ENCODE measurements around the gene ATP6V0C.

The ATP6V0C gene

GRCh38 chr16:2507052-2507659 lies 6.6 kb upstream of the ATP6V0C start:
- peaks cover 23% of the 10 kb centered on the region for H3K4me1 ChIP-seq (ENCODE audit: insufficient read depth, low read length, severe bottlenecking)
- H3K27me3 ChIP-seq (ENCODE audit: insufficient read depth, low read length) = no peaks in the 10 kb centered on the region
- H3K36me3 ChIP-seq (ENCODE audit: insufficient read depth, low read length) = no peaks in the 10 kb centered on the region
- no peak overlapping the region for H3K4me3 ChIP-seq (ENCODE audit: low read depth, low read length, poor library complexity, severe bottlenecking)
- H3K27ac ChIP-seq (ENCODE audit: low read depth, low read length, poor library complexity, severe bottlenecking) = no peak overlapping the region
- H2AFZ ChIP-seq (ENCODE audit: low read length) = no peak overlapping the region
- no peaks in the 10 kb centered on the region for H3K9me2 ChIP-seq (ENCODE audit: low read depth, low read length)
- TF ChIP-seq CTCF (IDR thresholded peaks at IDR 0.05; ENCODE audit: low read length) = no peak
- no peak for TF ChIP-seq EZH2 (IDR thresholded peaks at IDR 0.05; ENCODE audit: borderline replicate concordance, low read length)
- no peaks in the 10 kb centered on the region for H4K20me1 ChIP-seq (ENCODE audit: insufficient read depth, low read length)
- H3K4me2 ChIP-seq (ENCODE audit: low read length) = no peak overlapping the region
- H3F3A ChIP-seq (ENCODE audit: insufficient read depth, low read length) = no peaks in the 10 kb centered on the region
- no peak overlapping the region for H3K9ac ChIP-seq (ENCODE audit: low read length)
- no peaks in the 10 kb centered on the region for H3K9me3 ChIP-seq (ENCODE audit: low read length)
- no peaks in the 10 kb centered on the region for H3K79me2 ChIP-seq (ENCODE audit: insufficient read depth, low read length)

GRCh38 chr16:2507665-2508064 lies 6.1 kb upstream of the ATP6V0C start:
- TF ChIP-seq EZH2 (IDR thresholded peaks at IDR 0.05; ENCODE audit: borderline replicate concordance, low read length) (no peak), CTCF (IDR thresholded peaks at IDR 0.05; ENCODE audit: low read length) (no peak)
- Histone ChIP-seq H3K79me2 (ENCODE audit: insufficient read depth, low read length) (no peaks in the 10 kb centered on the region), H3K4me1 (ENCODE audit: insufficient read depth, low read length, severe bottlenecking) (peaks cover 24% of the 10 kb centered on the region), H3K4me3 (ENCODE audit: low read depth, low read length, poor library complexity, severe bottlenecking) (no peak overlapping the region), H3K9me2 (ENCODE audit: low read depth, low read length) (no peaks in the 10 kb centered on the region), H3K36me3 (ENCODE audit: insufficient read depth, low read length) (no peaks in the 10 kb centered on the region), H2AFZ (ENCODE audit: low read length) (no peak overlapping the region), H3K9me3 (ENCODE audit: low read length) (no peaks in the 10 kb centered on the region), H4K20me1 (ENCODE audit: insufficient read depth, low read length) (no peaks in the 10 kb centered on the region), H3K27ac (ENCODE audit: low read depth, low read length, poor library complexity, severe bottlenecking) (no peak overlapping the region), H3K4me2 (ENCODE audit: low read length) (no peak overlapping the region), H3F3A (ENCODE audit: insufficient read depth, low read length) (no peaks in the 10 kb centered on the region), H3K9ac (ENCODE audit: low read length) (no peak overlapping the region), H3K27me3 (ENCODE audit: insufficient read depth, low read length) (no peaks in the 10 kb centered on the region)

GRCh38 chr16:2508722-2509400 lies 4.9 kb upstream of the ATP6V0C start:
- Histone ChIP-seq H3K27ac (ENCODE audit: low read depth, low read length, poor library complexity, severe bottlenecking) (no peak overlapping the region), H3K9ac (ENCODE audit: low read length) (no peak overlapping the region), H4K20me1 (ENCODE audit: insufficient read depth, low read length) (no peaks in the 10 kb centered on the region), H3K36me3 (ENCODE audit: insufficient read depth, low read length) (no peaks in the 10 kb centered on the region), H2AFZ (ENCODE audit: low read length) (no peak overlapping the region), H3K79me2 (ENCODE audit: insufficient read depth, low read length) (no peaks in the 10 kb centered on the region), H3K4me2 (ENCODE audit: low read length) (no peak overlapping the region), H3K9me3 (ENCODE audit: low read length) (no peaks in the 10 kb centered on the region), H3K4me1 (ENCODE audit: insufficient read depth, low read length, severe bottlenecking) (peaks cover 29% of the 10 kb centered on the region), H3K27me3 (ENCODE audit: insufficient read depth, low read length) (no peaks in the 10 kb centered on the region), H3K9me2 (ENCODE audit: low read depth, low read length) (no peaks in the 10 kb centered on the region), H3K4me3 (ENCODE audit: low read depth, low read length, poor library complexity, severe bottlenecking) (no peak overlapping the region), H3F3A (ENCODE audit: insufficient read depth, low read length) (no peaks in the 10 kb centered on the region)
- TF ChIP-seq EZH2 (IDR thresholded peaks at IDR 0.05; ENCODE audit: borderline replicate concordance, low read length) = no peak
- no peak for TF ChIP-seq CTCF (IDR thresholded peaks at IDR 0.05; ENCODE audit: low read length)

Data from OCI-LY1 (cell line).